Activated CD8-positive, alpha-beta memory T cell treated with anti-CD3 and anti-CD28 coated beads, Interleukin-2, amount 10 ng/mL, durations not matched to agents 7 days and 5 days (primary cell): ENCODE results near the gene ADM2. TPM values are rescaled to one million over a fixed set of nuclear protein-coding genes. Genes with fewer than 3 reads are reported as not detected.
"Not testable (repeated sequence)": the region's sequence is repeated elsewhere in the genome, so short reads cannot be mapped to it uniquely, and the experiment has no call there.

ENCODE experiments used
- ATAC-seq: fragments of 150-1000 bp; cut with Tn5 transposase; one replicate; pipeline ENCODE4 v1.10.0; 2021; ENCODE audit warnings: moderate library complexity
- CTCF ChIA-PET: fragments of 350-600 bp; sonication (Branson Sonifier 250); formaldehyde crosslinking; loops from one replicate; lab custom pipeline; 2021; ENCODE audit warnings: antibody characterized with exemption; lab: Charles Lee
- DNase-seq: peaks from one replicate; pipeline ENCODE4 v3.0.0-alpha.2; 2020
- H3K27ac Mint-ChIP-seq: one replicate; pipeline ENCODE4 v1.8.0; 2021; ENCODE audit warnings: mild to moderate bottlenecking, mixed read lengths
- H3K27me3 Mint-ChIP-seq: one replicate; pipeline ENCODE4 v1.8.0; 2021; ENCODE audit warnings: mixed read lengths
- H3K36me3 Mint-ChIP-seq: one replicate; pipeline ENCODE4 v1.8.0; 2021; ENCODE audit warnings: mild to moderate bottlenecking, mixed read lengths
- H3K4me1 Mint-ChIP-seq: one replicate; pipeline ENCODE4 v1.8.0; 2021; ENCODE audit warnings: mixed read lengths
- H3K4me3 Mint-ChIP-seq: one replicate; pipeline ENCODE4 v1.8.0; 2021; ENCODE audit warnings: mild to moderate bottlenecking, moderate library complexity, mixed read lengths
- H3K9me3 Mint-ChIP-seq: one replicate; pipeline ENCODE4 v1.8.0; 2022; ENCODE audit warnings: low read depth, mixed read lengths
- total RNA-seq, 2 experiments: library from RNA; stranded (reverse); gene quantifications; one replicate each; pipeline ENCODE4 v1.2.3, GENCODE V29; 2021

ADM2 gene
- total RNA-seq, 2 experiments from 2014 or later, result 4.7 to 5.3 TPM

GRCh38 chr22:50530877-50531545 is 49.7 kb downstream of the ADM2 start:
- DNase-seq (peak; percentile 95), ATAC-seq (peak; percentile 49)
- no peaks in the 10 kb centered on the region for H3K27me3 Mint-ChIP-seq
- CTCF ChIA-PET, result interaction anchor here (1.3 to 3.3 kb wide), 4 partner anchors 14 to 90 kb away, joined by 5 to 21 read pairs (median 10); partner anchors contain the start of genes KLHDC7B and SYCE3
- H3K4me3 Mint-ChIP-seq, result peak overlapping the region; percentile 94
- H3K27ac Mint-ChIP-seq, result peak overlapping the region; percentile 100
- H3K9me3 Mint-ChIP-seq, result no peaks in the 10 kb centered on the region
- peaks cover 52% of the 10 kb centered on the region for H3K4me1 Mint-ChIP-seq
- H3K36me3 Mint-ChIP-seq, result peaks cover 11% of the 10 kb centered on the region

GRCh38 chr22:50531546-50531961 is 50.2 kb downstream of the ADM2 start:
- CTCF ChIA-PET, result interaction anchor here (0.8 to 3.3 kb wide), 6 partner anchors 14 to 89 kb away, joined by 3 to 21 read pairs (median 6); partner anchors contain the start of genes KLHDC7B, LMF2, NCAPH2 and SYCE3
- Mint-ChIP-seq H3K36me3 (peaks cover 13% of the 10 kb centered on the region), H3K27ac (peak overlapping the region; percentile 100), H3K4me1 (peaks cover 55% of the 10 kb centered on the region), H3K4me3 (peak overlapping the region; percentile 94), H3K9me3 (no peaks in the 10 kb centered on the region), H3K27me3 (no peaks in the 10 kb centered on the region)
- DNase-seq, result peak; percentile 88
- ATAC-seq, result peak; percentile 34

- CTCF ChIA-PET, result interaction anchor here (0.8 to 3.3 kb wide), 7 partner anchors 13 to 89 kb away, joined by 3 to 21 read pairs (median 5); partner anchors contain the start of genes KLHDC7B, LMF2, NCAPH2 and SYCE3
- Mint-ChIP-seq H3K4me3 (peak overlapping the region; percentile 94), H3K36me3 (peaks cover 13% of the 10 kb centered on the region), H3K4me1 (peaks cover 51% of the 10 kb centered on the region), H3K27ac (peak overlapping the region; percentile 100), H3K27me3 (no peaks in the 10 kb centered on the region), H3K9me3 (no peaks in the 10 kb centered on the region)
- DNase-seq (peak; percentile 59), ATAC-seq (no peak)
These were observed 50.8 kb downstream of the ADM2 start for GRCh38 chr22:50531962-50532674.

- Mint-ChIP-seq H3K27ac (peak overlapping the region; percentile 100), H3K9me3 (no peaks in the 10 kb centered on the region), H3K4me3 (peak overlapping the region; percentile 94), H3K36me3 (peaks cover 11% of the 10 kb centered on the region), H3K4me1 (peaks cover 48% of the 10 kb centered on the region), H3K27me3 (no peaks in the 10 kb centered on the region)
- DNase-seq, result no peak
- no peak for ATAC-seq
- CTCF ChIA-PET, result interaction anchor here (0.8 to 3.3 kb wide), 6 partner anchors 12 to 88 kb away, joined by 3 to 21 read pairs (median 8); partner anchors contain the start of genes KLHDC7B and SYCE3
These were observed 51.8 kb downstream of the ADM2 start for GRCh38 chr22:50532824-50533796.

- peaks cover 45% of the 10 kb centered on the region for H3K4me1 Mint-ChIP-seq
- ATAC-seq, H3K36me3 Mint-ChIP-seq, H3K27me3 Mint-ChIP-seq, DNase-seq, H3K9me3 Mint-ChIP-seq: not testable (repeated sequence)
- CTCF ChIA-PET, result interaction anchor here (1.1 to 3.3 kb wide), 4 partner anchors 11 to 87 kb away, joined by 3 to 21 read pairs (median 6); partner anchors contain the start of genes KLHDC7B and SYCE3
- H3K4me3 Mint-ChIP-seq, result peak overlapping the region; percentile 27
- H3K27ac Mint-ChIP-seq, result peak overlapping the region; percentile 100
These were observed 52.7 kb downstream of the ADM2 start for GRCh38 chr22:50533856-50534711.

- Mint-ChIP-seq H3K27me3 (no peaks in the 10 kb centered on the region), H3K9me3 (no peaks in the 10 kb centered on the region), H3K36me3 (peaks cover 11% of the 10 kb centered on the region), H3K4me3 (no peak overlapping the region), H3K27ac (no peak overlapping the region), H3K4me1 (peaks cover 52% of the 10 kb centered on the region)
- no peak for ATAC-seq
- DNase-seq, result no peak
- CTCF ChIA-PET, result interaction anchor here (1.1 to 2.7 kb wide), 3 partner anchors 9 to 28 kb away, joined by 3 to 8 read pairs (median 8); partner anchors contain the start of genes SCO2 and SYCE3
These were observed 53.8 kb downstream of the ADM2 start for GRCh38 chr22:50535113-50535512.

Other genes with a start within 250 kb of the ADM2 start
- gene TUBGCP6, start 236.5 kb upstream of the ADM2 start, total RNA-seq, result 10 to 100 TPM; 60.9 to 72.0 TPM
- 10 to 100 TPM; 75.2 to 96.3 TPM for gene HDAC10, start 230.3 kb upstream of the ADM2 start, total RNA-seq
- gene MAPK12, start 219.9 kb upstream of the ADM2 start, total RNA-seq, result 10 to 100 TPM; 13.9 to 15.8 TPM
- gene MAPK11, start 211.2 kb upstream of the ADM2 start, total RNA-seq, result 10 to 100 TPM; 16.5 to 18.5 TPM
- 10 to 100 TPM; 23.4 to 26.6 TPM for gene PLXNB2, start 173.9 kb upstream of the ADM2 start, total RNA-seq
- gene DENND6B, start 154.5 kb upstream of the ADM2 start, total RNA-seq, result 1 to 10 TPM; 5.7 to 8.8 TPM
- 10 to 100 TPM; 78.7 to 98.0 TPM for gene PPP6R2, start 138.2 kb upstream of the ADM2 start, total RNA-seq
- gene SBF1, start 6.5 kb upstream of the ADM2 start, total RNA-seq, result 100 to 1,000 TPM; 192 to 207 TPM
- gene MIOX, start 5.3 kb downstream of the ADM2 start, total RNA-seq, result under 1 TPM; 0.23 to 0.61 TPM
- gene LMF2, start 26.2 kb downstream of the ADM2 start, total RNA-seq, result 100 to 1,000 TPM in 1 of 2 experiments, 10 to 100 TPM in 1; 98.6 to 138 TPM
- 100 to 1,000 TPM; 136 to 181 TPM for gene NCAPH2, start 26.7 kb downstream of the ADM2 start, total RNA-seq
- gene SCO2, start 44.1 kb downstream of the ADM2 start, total RNA-seq, result 10 to 100 TPM in 1 of 2 experiments, 1 to 10 TPM in 1; 9.1 to 11.6 TPM
- 100 to 1,000 TPM in 1 of 2 experiments, 10 to 100 TPM in 1; 93.1 to 108 TPM for gene TYMP, start 48.5 kb downstream of the ADM2 start, total RNA-seq
- gene KLHDC7B, start 64.4 kb downstream of the ADM2 start, total RNA-seq, result 10 to 100 TPM; 10.2 to 12.0 TPM
- gene SYCE3, start 81.4 kb downstream of the ADM2 start, total RNA-seq, result under 1 TPM; 0.76 to 0.96 TPM
- gene CPT1B, start 96.9 kb downstream of the ADM2 start, total RNA-seq, result 10 to 100 TPM; 80.1 to 87.6 TPM
- 100 to 1,000 TPM in 1 of 2 experiments, 10 to 100 TPM in 1; 97.2 to 118 TPM for gene CHKB, start 101.3 kb downstream of the ADM2 start, total RNA-seq
- gene MAPK8IP2, start 119.2 kb downstream of the ADM2 start, total RNA-seq, result under 1 TPM; 0.19 to 0.29 TPM
- 10 to 100 TPM; 49.6 to 68.2 TPM for gene ARSA, start 146.6 kb downstream of the ADM2 start, total RNA-seq
- under 1 TPM in 1 of 2 experiments, not detected in 1; 0.05 TPM for gene SHANK3, start 191.3 kb downstream of the ADM2 start, total RNA-seq